UCSD-AML1 (cell line): ENCODE data around the gene ARL6IP1.

Experiments
- DNase-seq: peaks from one replicate; lab custom pipeline; 2025; ENCODE audit not compliant: unreplicated experiment; lab: John Stamatoyannopoulos, UW

Gene ARL6IP1

GRCh38 chr16:18801145-18801972 is at the start of gene ARL6IP1:
ARL6IP1 (minus strand) TSS chr16:18801549; CDS start chr16:18801466, 83 bp downstream.
- DNase-seq: peak; percentile 99

- DNase-seq: no peak
Measured at GRCh38 chr16:18846416-18846815, 45.1 kb upstream of the ARL6IP1 start.

- DNase-seq: no peak
Measured at GRCh38 chr16:18842565-18842964, 41.2 kb upstream of the ARL6IP1 start.

- no peak for DNase-seq
Measured at GRCh38 chr16:18841833-18842525, 40.6 kb upstream of the ARL6IP1 start.

- DNase-seq: no peak
Measured at GRCh38 chr16:18839555-18839954, 38.2 kb upstream of the ARL6IP1 start.

GRCh38 chr16:18836702-18837101 is 35.4 kb upstream of the ARL6IP1 start:
- DNase-seq: no peak

GRCh38 chr16:18834864-18835263 is 33.5 kb upstream of the ARL6IP1 start:
- no peak for DNase-seq

- DNase-seq: no peak
Measured at GRCh38 chr16:18833707-18834505, 32.6 kb upstream of the ARL6IP1 start.

- DNase-seq: no peak
Measured at GRCh38 chr16:18832613-18833012, 31.3 kb upstream of the ARL6IP1 start.

- no peak for DNase-seq
Measured at GRCh38 chr16:18832006-18832405, 30.7 kb upstream of the ARL6IP1 start.

GRCh38 chr16:18829251-18829650 is 27.9 kb upstream of the ARL6IP1 start:
- DNase-seq: no peak

- no peak for DNase-seq
Measured at GRCh38 chr16:18827890-18828289, 26.5 kb upstream of the ARL6IP1 start.

GRCh38 chr16:18816286-18816685 is 14.9 kb upstream of the ARL6IP1 start:
- no peak for DNase-seq

GRCh38 chr16:18811925-18812324 is 10.6 kb upstream of the ARL6IP1 start:
- no peak for DNase-seq

GRCh38 chr16:18809165-18809564 is 7.8 kb upstream of the ARL6IP1 start:
- DNase-seq: no peak

GRCh38 chr16:18805257-18805773 is 4.0 kb upstream of the ARL6IP1 start:
- no peak for DNase-seq

- DNase-seq: no peak
Measured at GRCh38 chr16:18804540-18804939, 3.2 kb upstream of the ARL6IP1 start.

GRCh38 chr16:18803569-18804462 is 2.5 kb upstream of the ARL6IP1 start:
- DNase-seq: no peak

- no peak for DNase-seq
Measured at GRCh38 chr16:18802767-18803343, 1.5 kb upstream of the ARL6IP1 start.

GRCh38 chr16:18800775-18801144 is 589 bp downstream of the ARL6IP1 start:
- no peak for DNase-seq
